Left kidney (tissue), 2 donors: ENCODE measurements around the gene PML. TPM values are rescaled to one million over a fixed set of nuclear protein-coding genes. Genes with fewer than 3 reads are reported as not detected.

Source experiments
- DNase-seq: peaks from one replicate; pipeline ENCODE4 v3.0.0-alpha.2; 2013
- polyA plus RNA-seq: library from polyadenylated mRNA; unstranded; fragments of 120-200 nt; gene quantifications from one replicate; pipeline ENCODE4 v1.2.1, GENCODE V29; 2013; ENCODE audit not compliant: insufficient read length

PML gene
- polyA plus RNA-seq, 1 donor = 31.8 TPM

- DNase-seq = no peak
Measured at GRCh38 chr15:74006774-74007639, 12.5 kb downstream of the PML start.

GRCh38 chr15:74007820-74008371, 13.4 kb downstream of the PML start:
- DNase-seq = no peak

- DNase-seq = no peak
Measured at GRCh38 chr15:74008901-74009300, 14.4 kb downstream of the PML start.

- no peak for DNase-seq
Measured at GRCh38 chr15:74010929-74011540, 16.5 kb downstream of the PML start.

GRCh38 chr15:74011610-74012009, 17.1 kb downstream of the PML start:
- peak; percentile 29 for DNase-seq

GRCh38 chr15:74013374-74013894, 18.9 kb downstream of the PML start:
- no peak for DNase-seq

GRCh38 chr15:74019734-74020133, 25.2 kb downstream of the PML start:
- DNase-seq = no peak

- DNase-seq = no peak
Measured at GRCh38 chr15:74022706-74023470, 28.4 kb downstream of the PML start.

GRCh38 chr15:74024687-74025086, 30.2 kb downstream of the PML start:
- DNase-seq = no peak

- DNase-seq = no peak
Measured at GRCh38 chr15:74025436-74025835, 30.9 kb downstream of the PML start.

- DNase-seq = no peak
Measured at GRCh38 chr15:74027688-74028087, 33.2 kb downstream of the PML start.

- no peak for DNase-seq
Measured at GRCh38 chr15:74028646-74029045, 34.1 kb downstream of the PML start.

GRCh38 chr15:74032046-74032445, 37.5 kb downstream of the PML start:
- DNase-seq = no peak

- no peak for DNase-seq
Measured at GRCh38 chr15:74032606-74033561, 38.4 kb downstream of the PML start.

- DNase-seq = no peak
Measured at GRCh38 chr15:74034206-74034755, 39.8 kb downstream of the PML start.

GRCh38 chr15:74035121-74036017, 40.9 kb downstream of the PML start:
- DNase-seq = no peak

GRCh38 chr15:74036271-74037170, 42.0 kb downstream of the PML start:
- peak; percentile 74 for DNase-seq
